GM13977 (cell line): ENCODE measurements around the gene IGF1.

Experiments used
- DNase-seq: peaks from one replicate; pipeline ENCODE4 v3.0.0; 2012; ENCODE audit warnings: low spot score
- CTCF ChIP-seq: IDR thresholded peaks from 2 replicates; pipeline ENCODE4 v1.5.1; 2012; ENCODE audit warnings: mild to moderate bottlenecking, control low read depth; ENCODE audit not compliant: insufficient read depth; ENCODE audit errors: extremely low read depth, missing control alignments
- in situ Hi-C: fragments of 300-500 bp; cut with MboI; formaldehyde crosslinking; loops from one replicate; pipeline ENCODE4 v1.12.0; 2022; ENCODE audit warnings: low sequenced_read_pairs, low pct_unique_long_range_greater_than_20kb, mixed read lengths, inconsistent platforms; ENCODE audit not compliant: unreplicated experiment

The IGF1 gene

GRCh38 chr12:102470945-102471344 lies 9.4 kb downstream of the IGF1 start:
- in situ Hi-C loops = no loop called here
- DNase-seq = no peak
- no peak for TF ChIP-seq CTCF

GRCh38 chr12:102468261-102468915 lies 12.0 kb downstream of the IGF1 start:
- no peak for DNase-seq
- in situ Hi-C loops = no loop called here
- no peak for TF ChIP-seq CTCF

GRCh38 chr12:102465762-102466560 lies 14.4 kb downstream of the IGF1 start:
- in situ Hi-C loops = no loop called here
- DNase-seq = no peak
- no peak for TF ChIP-seq CTCF

GRCh38 chr12:102463659-102464249 lies 16.6 kb downstream of the IGF1 start:
- DNase-seq = no peak
- in situ Hi-C loops = no loop called here
- no peak for TF ChIP-seq CTCF

GRCh38 chr12:102462795-102463465 lies 17.4 kb downstream of the IGF1 start:
- in situ Hi-C loops = no loop called here
- no peak for DNase-seq
- TF ChIP-seq CTCF = no peak

- in situ Hi-C loops = no loop called here
- DNase-seq = no peak
- TF ChIP-seq CTCF = no peak
Observed at GRCh38 chr12:102462386-102462785, 18.0 kb downstream of the IGF1 start.
